Lung (tissue), 12 donors: Measurements from ENCODE around the gene HEXIM1. TPM values are rescaled to one million over a fixed set of nuclear protein-coding genes. Genes with fewer than 3 reads are reported as not detected.

Experiments used
- ATAC-seq: fragments of 200-7000 bp; cut with Tn5 transposase; one replicate; pipeline ENCODE4 v1.9.1; 2020; ENCODE audit warnings: moderate number of reproducible peaks; ENCODE audit not compliant: insufficient read depth, low FRiP score
- DNase-seq, 3 donors: peaks; one replicate each; pipeline ENCODE4 v3.0.0-alpha.2; 2013 to 2017
- H3K27ac ChIP-seq, 2 donors: one replicate each; pipeline ENCODE4 v1.5.1; 2013; ENCODE audit warnings: mild to moderate bottlenecking in 2 of 2, moderate library complexity in 2 of 2, control low read depth in 1 of 2, inconsistent platforms in 1 of 2, low read depth in 1 of 2, low read length in 1 of 2
- H3K27me3 ChIP-seq, 3 donors: one replicate each; pipeline ENCODE4 v1.5.1; 2013; ENCODE audit warnings: low read length in 2 of 3; ENCODE audit not compliant: control insufficient read depth in 3 of 3, insufficient read depth in 3 of 3
- H3K36me3 ChIP-seq, 4 donors: one replicate each; pipeline ENCODE4 v1.5.1; 2013; ENCODE audit warnings: low read length in 4 of 4, mild to moderate bottlenecking in 1 of 4, moderate library complexity in 1 of 4; ENCODE audit not compliant: control insufficient read depth in 4 of 4, insufficient read depth in 4 of 4
- H3K4me1 ChIP-seq, 5 donors: one replicate each; pipeline ENCODE4 v1.5.1; 2013; ENCODE audit warnings: low read length in 5 of 5, mild to moderate bottlenecking in 2 of 5, moderate library complexity in 1 of 5; ENCODE audit not compliant: control insufficient read depth in 5 of 5, insufficient read depth in 5 of 5
- H3K4me3 ChIP-seq: one replicate; pipeline ENCODE4 v1.5.1; 2013; ENCODE audit warnings: mild to moderate bottlenecking, control low read depth, moderate library complexity
- H3K9ac ChIP-seq, 2 donors: one replicate each; pipeline ENCODE4 v1.5.1; 2013; ENCODE audit warnings: low read length in 2 of 2, control low read depth in 1 of 2; ENCODE audit not compliant: insufficient read depth in 1 of 2
- H3K9me3 ChIP-seq, 4 donors: one replicate each; pipeline ENCODE4 v1.5.1; 2013; ENCODE audit warnings: low read length in 3 of 4, mild to moderate bottlenecking in 1 of 4, moderate library complexity in 1 of 4; ENCODE audit not compliant: control insufficient read depth in 4 of 4, insufficient read depth in 3 of 4
- WGBS, 2 donors: extraction: QIAGEN DNeasy Blood & Tissue Kit; methylation state at CpG; one replicate each; pipeline ENCODE4 v1.1.7; 2013; 5-methylcytosine and 5-hydroxymethylcytosine counted together
- polyA plus RNA-seq, 2 donors: library from polyadenylated mRNA; stranded (reverse); fragments of 200-250 nt; gene quantifications; one replicate each; pipeline ENCODE4 v1.2.1, GENCODE V29; 2013
- total RNA-seq, 2 donors: library from RNA; depleted of rRNA in 1 of 2; stranded (reverse); fragments of >200 nt in 1 of 2; gene quantifications; one replicate each; pipeline ENCODE4 v1.2.1, GENCODE V29; 2014 to 2021
- TF ChIP-seq, protein P1 (sequence below): IDR thresholded peaks from 2 replicates; pipeline ENCODE4 v1.5.1; 2012; ENCODE audit warnings: mild to moderate bottlenecking; ENCODE audit errors: control extremely low read depth, extremely low read depth
- donor health status: control.
- donor health status: control.
- donor health status: Bipolar disorder and iron deficiency.
- donor health status: healthy.
- donor health status: DM: yes; HTN: yes; CAD: no.

HEXIM1 gene
- total and polyA plus RNA-seq, 4 donors, result 14.5 to 34.4 (median 22.0) TPM

DNA sequence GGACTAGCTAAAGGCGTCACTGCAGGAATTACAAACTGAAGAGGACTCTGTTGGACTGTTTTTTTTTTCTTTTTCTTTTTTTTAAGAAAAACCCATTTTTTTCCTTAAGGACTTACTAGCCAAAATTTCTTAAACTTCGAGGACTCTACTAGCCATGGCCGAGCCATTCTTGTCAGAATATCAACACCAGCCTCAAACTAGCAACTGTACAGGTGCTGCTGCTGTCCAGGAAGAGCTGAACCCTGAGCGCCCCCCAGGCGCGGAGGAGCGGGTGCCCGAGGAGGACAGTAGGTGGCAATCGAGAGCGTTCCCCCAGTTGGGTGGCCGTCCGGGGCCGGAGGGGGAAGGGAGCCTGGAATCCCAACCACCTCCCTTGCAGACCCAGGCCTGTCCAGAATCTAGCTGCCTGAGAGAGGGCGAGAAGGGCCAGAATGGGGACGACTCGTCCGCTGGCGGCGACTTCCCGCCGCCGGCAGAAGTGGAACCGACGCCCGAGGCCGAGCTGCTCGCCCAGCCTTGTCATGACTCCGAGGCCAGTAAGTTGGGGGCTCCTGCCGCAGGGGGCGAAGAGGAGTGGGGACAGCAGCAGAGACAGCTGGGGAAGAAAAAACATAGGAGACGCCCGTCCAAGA lies 878 bp downstream of the HEXIM1 start:
- Histone ChIP-seq H3K36me3 (peaks cover 0 to 9% (median 0%) of the 10 kb centered on the region in 4 donors), H3K9ac (peak overlapping the region; percentile 83 to 85), H3K4me3 (peak overlapping the region; percentile 80), H3K9me3 (no peaks in the 10 kb centered on the region), H3K27ac (peak overlapping the region; percentile 92 to 95), H3K27me3 (no peaks in the 10 kb centered on the region), H3K4me1 (peaks cover 5 to 36% (median 14%) of the 10 kb centered on the region in 5 donors)
- 0 to 1% methylated on average over 32 of the region's 32 CpGs for WGBS, 2 donors
- peak; percentile 94 to 96 (median 95) for DNase-seq
- peak; percentile 25 for ATAC-seq
- TF ChIP-seq, protein P1, sequence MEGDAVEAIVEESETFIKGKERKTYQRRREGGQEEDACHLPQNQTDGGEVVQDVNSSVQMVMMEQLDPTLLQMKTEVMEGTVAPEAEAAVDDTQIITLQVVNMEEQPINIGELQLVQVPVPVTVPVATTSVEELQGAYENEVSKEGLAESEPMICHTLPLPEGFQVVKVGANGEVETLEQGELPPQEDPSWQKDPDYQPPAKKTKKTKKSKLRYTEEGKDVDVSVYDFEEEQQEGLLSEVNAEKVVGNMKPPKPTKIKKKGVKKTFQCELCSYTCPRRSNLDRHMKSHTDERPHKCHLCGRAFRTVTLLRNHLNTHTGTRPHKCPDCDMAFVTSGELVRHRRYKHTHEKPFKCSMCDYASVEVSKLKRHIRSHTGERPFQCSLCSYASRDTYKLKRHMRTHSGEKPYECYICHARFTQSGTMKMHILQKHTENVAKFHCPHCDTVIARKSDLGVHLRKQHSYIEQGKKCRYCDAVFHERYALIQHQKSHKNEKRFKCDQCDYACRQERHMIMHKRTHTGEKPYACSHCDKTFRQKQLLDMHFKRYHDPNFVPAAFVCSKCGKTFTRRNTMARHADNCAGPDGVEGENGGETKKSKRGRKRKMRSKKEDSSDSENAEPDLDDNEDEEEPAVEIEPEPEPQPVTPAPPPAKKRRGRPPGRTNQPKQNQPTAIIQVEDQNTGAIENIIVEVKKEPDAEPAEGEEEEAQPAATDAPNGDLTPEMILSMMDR, result peak; percentile 37

DNA sequence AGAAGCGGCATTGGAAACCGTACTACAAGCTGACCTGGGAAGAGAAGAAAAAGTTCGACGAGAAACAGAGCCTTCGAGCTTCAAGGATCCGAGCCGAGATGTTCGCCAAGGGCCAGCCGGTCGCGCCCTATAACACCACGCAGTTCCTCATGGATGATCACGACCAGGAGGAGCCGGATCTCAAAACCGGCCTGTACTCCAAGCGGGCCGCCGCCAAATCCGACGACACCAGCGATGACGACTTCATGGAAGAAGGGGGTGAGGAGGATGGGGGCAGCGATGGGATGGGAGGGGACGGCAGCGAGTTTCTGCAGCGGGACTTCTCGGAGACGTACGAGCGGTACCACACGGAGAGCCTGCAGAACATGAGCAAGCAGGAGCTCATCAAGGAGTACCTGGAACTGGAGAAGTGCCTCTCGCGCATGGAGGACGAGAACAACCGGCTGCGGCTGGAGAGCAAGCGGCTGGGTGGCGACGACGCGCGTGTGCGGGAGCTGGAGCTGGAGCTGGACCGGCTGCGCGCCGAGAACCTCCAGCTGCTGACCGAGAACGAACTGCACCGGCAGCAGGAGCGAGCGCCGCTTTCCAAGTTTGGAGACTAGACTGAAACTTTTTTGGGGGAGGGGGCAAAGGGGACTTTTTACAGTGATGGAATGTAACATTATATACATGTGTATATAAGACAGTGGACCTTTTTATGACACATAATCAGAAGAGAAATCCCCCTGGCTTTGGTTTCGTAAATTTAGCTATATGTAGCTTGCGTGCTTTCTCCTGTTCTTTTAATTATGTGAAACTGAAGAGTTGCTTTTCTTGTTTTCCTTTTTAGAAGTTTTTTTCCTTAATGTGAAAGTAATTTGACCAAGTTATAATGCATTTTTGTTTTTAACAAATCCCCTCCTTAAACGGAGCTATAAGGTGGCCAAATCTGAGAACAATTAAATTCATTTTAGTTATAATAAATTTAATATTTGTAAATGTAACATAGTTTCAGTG lies 1.7 kb downstream of the HEXIM1 start:
- 1 to 2% methylated on average over 56 of the region's 56 CpGs for WGBS, 2 donors
- no peaks in the 10 kb centered on the region for H3K27me3 ChIP-seq
- H3K9ac ChIP-seq, result peak overlapping the region; percentile 83 to 85
- peak overlapping the region; percentile 80 for H3K4me3 ChIP-seq
- peak; percentile 84 to 86 (median 84) for DNase-seq
- H3K27ac ChIP-seq, result peak overlapping the region; percentile 92 to 95
- no peaks in the 10 kb centered on the region for H3K9me3 ChIP-seq
- ATAC-seq, result no peak
- TF ChIP-seq, protein P1, result no peak
- H3K36me3 ChIP-seq, result peaks cover 0 to 9% (median 0%) of the 10 kb centered on the region in 4 donors
- peaks cover 2 to 30% (median 14%) of the 10 kb centered on the region in 5 donors for H3K4me1 ChIP-seq

DNA sequence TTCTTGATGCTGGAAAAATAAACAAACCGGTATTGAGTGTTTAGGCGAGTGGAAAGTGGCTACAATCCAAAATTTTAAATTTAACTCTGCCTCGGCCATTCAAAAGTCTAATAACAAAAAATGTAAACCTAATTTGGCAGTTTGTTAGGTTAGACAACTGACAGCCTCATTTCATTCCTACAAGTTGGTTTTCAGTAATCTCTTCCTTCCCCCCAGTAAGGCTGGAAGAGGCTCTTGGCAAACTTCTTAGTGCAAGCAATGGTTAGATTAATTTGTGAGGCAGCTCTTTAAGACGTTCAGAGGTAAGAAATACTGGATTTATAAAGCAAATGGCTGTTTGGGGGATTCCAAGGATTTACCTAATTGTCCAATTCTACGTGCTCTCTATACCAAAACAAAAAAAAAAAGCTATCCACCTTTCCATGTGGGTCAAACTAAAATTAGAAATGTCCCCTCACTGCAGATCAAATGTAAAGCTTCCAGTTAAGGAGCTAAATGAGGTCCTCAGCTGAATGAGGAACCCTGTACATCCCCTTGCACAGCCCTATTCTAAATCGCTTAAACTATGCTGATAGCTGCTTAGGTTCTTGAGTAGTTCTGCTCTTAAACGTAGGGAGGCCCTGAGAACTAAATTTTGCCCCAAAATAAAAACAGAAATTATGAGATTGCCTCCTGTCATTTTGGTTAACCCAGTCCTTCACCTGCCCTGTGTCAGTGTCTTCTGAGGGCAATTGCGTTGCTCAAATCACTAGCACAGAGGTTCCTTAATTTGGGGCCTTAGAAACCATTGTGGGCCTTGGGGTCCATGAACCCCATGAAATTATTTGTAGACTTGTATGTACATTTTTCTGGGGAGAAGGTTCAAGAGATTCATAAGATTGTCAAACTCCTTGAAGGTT lies 2.9 kb downstream of the HEXIM1 start:
- DNase-seq, result peak in 2 of 3 donors; percentile 79
- no peak for ATAC-seq
- WGBS, 2 donors, result 36 to 51% methylated on average over 8 of the region's 8 CpGs
- Histone ChIP-seq H3K4me3 (no peak overlapping the region), H3K4me1 (peaks cover 2 to 30% (median 14%) of the 10 kb centered on the region in 5 donors), H3K27ac (peak overlapping the region in 1 of 2 donors; percentile 9), H3K9me3 (no peaks in the 10 kb centered on the region), H3K27me3 (no peaks in the 10 kb centered on the region), H3K9ac (peak overlapping the region in 1 of 2 donors; percentile 83), H3K36me3 (peaks cover 0 to 9% (median 0%) of the 10 kb centered on the region in 4 donors)
- TF ChIP-seq, protein P1, result no peak
